HG02678 (cell line): ENCODE data around the gene TRIM27.
"Not testable (repeated sequence)": the region's sequence is repeated elsewhere in the genome, so short reads cannot be mapped to it uniquely, and the experiment has no call there.

ENCODE experiments used
- ATAC-seq: cut with Tn5 transposase; IDR thresholded peaks from one replicate; pipeline ENCODE4 v1.9.1; 2021; ENCODE audit warnings: mild to moderate bottlenecking, moderate library complexity; ENCODE audit not compliant: unreplicated experiment

Gene TRIM27

GRCh38 chr6:28866205-28867085 lies 57.3 kb downstream of the TRIM27 start:
- ATAC-seq = peak; percentile 63

GRCh38 chr6:28865401-28866204 lies 58.2 kb downstream of the TRIM27 start:
- ATAC-seq = no peak

GRCh38 chr6:28864326-28864923 lies 59.4 kb downstream of the TRIM27 start:
- no peak for ATAC-seq

GRCh38 chr6:28863604-28864325 lies 60.0 kb downstream of the TRIM27 start:
- ATAC-seq = peak; percentile 32

GRCh38 chr6:28862077-28862476 lies 61.7 kb downstream of the TRIM27 start:
- ATAC-seq = no peak

GRCh38 chr6:28861339-28861738 lies 62.4 kb downstream of the TRIM27 start:
- ATAC-seq = no peak

GRCh38 chr6:28860581-28860980 lies 63.2 kb downstream of the TRIM27 start:
- no peak for ATAC-seq

GRCh38 chr6:28858963-28859362 lies 64.8 kb downstream of the TRIM27 start:
- ATAC-seq = no peak

GRCh38 chr6:28856620-28857005 lies 67.2 kb downstream of the TRIM27 start:
- no peak for ATAC-seq

GRCh38 chr6:28854405-28854804 lies 69.4 kb downstream of the TRIM27 start:
- ATAC-seq = not testable (repeated sequence)
